Thoracic aorta (tissue), 2 donors: ENCODE data around the gene NET1. TPM values are rescaled to one million over a fixed set of nuclear protein-coding genes. Genes with fewer than 3 reads are reported as not detected.
A peak's percentile ranks its signal among the peaks of the same experiment; 100 is the strongest.

Experiments used
- ATAC-seq: fragments of 150-250 bp; one replicate; pipeline ENCODE4 v1.8.0; 2017; ENCODE audit warnings: low read depth; ENCODE audit not compliant: insufficient number of reproducible peaks, low FRiP score
- DNase-seq: peaks from one replicate; pipeline ENCODE4 v3.0.0-alpha.2; 2020; ENCODE audit warnings: low spot score
- H3K27ac ChIP-seq, 2 donors: fragments of 200-600 bp; sonication (generic); 1 replicate in 1 of 2; 2 replicates in 1 of 2; pipeline ENCODE4 v1.5.1; 2016; ENCODE audit warnings: mild to moderate bottlenecking in 2 of 2, moderate library complexity in 2 of 2
- H3K27me3 ChIP-seq: fragments of 200-600 bp; sonication (generic); replicated peaks from 2 replicates; pipeline ENCODE4 v1.6.0; 2016; ENCODE audit warnings: mild to moderate bottlenecking; ENCODE audit not compliant: insufficient read depth
- H3K36me3 ChIP-seq: fragments of 200-600 bp; sonication (generic); one replicate; pipeline ENCODE4 v1.5.1; 2016
- H3K4me1 ChIP-seq, 2 donors: fragments of 200-600 bp; sonication (generic); 1 replicate in 1 of 2; 2 replicates in 1 of 2; pipeline versions ENCODE4 v1.5.1 to v1.6.0; 2016; ENCODE audit warnings: low read depth in 2 of 2, mild to moderate bottlenecking in 1 of 2; ENCODE audit not compliant: control insufficient read depth in 1 of 2
- H3K4me3 ChIP-seq: fragments of 200-600 bp; sonication (generic); 2 replicates; pipeline ENCODE4 v1.5.1; 2016; ENCODE audit warnings: mild to moderate bottlenecking
- H3K9me3 ChIP-seq: fragments of 200-600 bp; sonication (generic); 2 replicates; pipeline ENCODE4 v1.5.1; 2016
- CTCF ChIP-seq: fragments of 200-600 bp; sonication (generic); IDR thresholded peaks from one replicate; pipeline ENCODE4 v1.5.1; 2019; ENCODE audit warnings: antibody characterized with exemption
- total RNA-seq, 2 donors: library from RNA; depleted of rRNA; stranded (reverse); fragments of >200 nt; gene quantifications; one replicate each; pipeline versions ENCODE4 v1.1.0 to v1.2.3, GENCODE V29; 2016

Gene NET1, protein sequence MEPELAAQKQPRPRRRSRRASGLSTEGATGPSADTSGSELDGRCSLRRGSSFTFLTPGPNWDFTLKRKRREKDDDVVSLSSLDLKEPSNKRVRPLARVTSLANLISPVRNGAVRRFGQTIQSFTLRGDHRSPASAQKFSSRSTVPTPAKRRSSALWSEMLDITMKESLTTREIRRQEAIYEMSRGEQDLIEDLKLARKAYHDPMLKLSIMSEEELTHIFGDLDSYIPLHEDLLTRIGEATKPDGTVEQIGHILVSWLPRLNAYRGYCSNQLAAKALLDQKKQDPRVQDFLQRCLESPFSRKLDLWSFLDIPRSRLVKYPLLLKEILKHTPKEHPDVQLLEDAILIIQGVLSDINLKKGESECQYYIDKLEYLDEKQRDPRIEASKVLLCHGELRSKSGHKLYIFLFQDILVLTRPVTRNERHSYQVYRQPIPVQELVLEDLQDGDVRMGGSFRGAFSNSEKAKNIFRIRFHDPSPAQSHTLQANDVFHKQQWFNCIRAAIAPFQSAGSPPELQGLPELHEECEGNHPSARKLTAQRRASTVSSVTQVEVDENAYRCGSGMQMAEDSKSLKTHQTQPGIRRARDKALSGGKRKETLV
- total RNA-seq: 100 to 1,000 TPM; 117 to 232 TPM

DNA sequence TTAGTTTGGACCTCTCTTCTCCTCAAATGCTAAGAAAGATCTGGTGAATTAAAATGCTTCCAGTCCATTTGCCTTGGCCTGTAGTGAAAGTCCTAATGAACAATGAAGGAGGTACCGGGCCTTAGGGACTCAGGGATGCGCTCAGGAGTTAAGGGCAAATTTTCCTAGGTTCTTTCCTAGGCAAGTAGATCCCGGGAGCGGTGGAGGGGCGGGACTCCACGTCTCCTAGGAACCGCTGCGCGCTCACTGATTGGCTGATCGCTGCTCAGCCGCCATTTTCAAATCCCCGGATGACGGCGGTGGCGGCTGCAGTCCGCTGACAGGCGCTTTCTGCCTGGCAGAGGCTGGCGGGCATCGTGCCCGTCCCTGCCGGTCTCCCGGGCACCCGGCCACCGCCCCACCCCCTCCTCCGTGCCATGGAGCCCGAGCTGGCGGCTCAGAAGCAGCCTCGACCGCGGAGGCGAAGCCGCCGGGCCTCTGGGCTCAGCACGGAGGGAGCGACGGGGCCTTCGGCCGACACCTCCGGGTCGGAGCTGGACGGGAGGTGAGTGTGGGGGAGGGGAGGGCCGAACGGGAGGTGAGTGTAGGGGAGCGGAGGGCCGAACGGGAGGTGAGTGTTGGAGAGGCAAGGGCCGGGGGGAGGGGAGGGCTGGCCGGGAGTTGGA is at the start of gene NET1:
NET1 (plus strand) TSS at position 281 of the 665 bp plus-strand sequence; CDS start at position 417, 136 bp downstream.
- Histone ChIP-seq H3K4me3 (peak within 1 kb of the TSS; percentile 76), H3K36me3 (no peaks in the 10 kb centered on the region), H3K27ac (peak within 1 kb of the TSS; percentile 87 to 88), H3K27me3 (no peaks in the 10 kb centered on the region), H3K9me3 (no peaks in the 10 kb centered on the region), H3K4me1 (peaks cover 18 to 32% of the 10 kb centered on the region in 2 donors)
- ATAC-seq (peak; percentile 93), DNase-seq (peak; percentile 62)
- no peak for TF ChIP-seq CTCF

- no peak for ATAC-seq
- Histone ChIP-seq H3K4me3 (no peak overlapping the region), H3K27me3 (no peaks in the 10 kb centered on the region), H3K4me1 (no peaks in the 10 kb centered on the region), H3K36me3 (no peaks in the 10 kb centered on the region), H3K9me3 (no peaks in the 10 kb centered on the region), H3K27ac (no peak overlapping the region)
- no peak for DNase-seq
- no peak for TF ChIP-seq CTCF
Measured at GRCh38 chr10:5362873-5363272, 49.5 kb upstream of the NET1 start.

DNA sequence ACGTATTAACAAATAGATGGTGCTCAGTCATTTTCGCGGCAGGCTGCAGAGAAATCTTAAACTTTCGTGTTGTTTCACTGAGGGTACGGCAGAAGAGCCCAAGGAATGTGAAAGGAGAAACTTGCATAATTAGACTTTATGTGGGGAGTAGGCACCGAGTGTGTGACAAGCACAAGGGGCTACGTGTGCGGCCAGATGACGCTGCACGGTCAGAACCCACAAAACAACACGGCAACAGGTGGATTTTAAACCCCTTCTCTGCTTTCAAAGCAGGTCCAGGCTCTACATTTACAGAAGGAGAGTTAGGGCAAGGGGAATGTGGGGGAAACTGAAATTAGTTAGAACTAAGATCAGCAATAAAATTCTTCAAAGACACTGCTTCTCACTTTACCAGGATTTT is 48.0 kb upstream of the NET1 start:
- Histone ChIP-seq H3K27me3 (no peaks in the 10 kb centered on the region), H3K27ac (no peak overlapping the region), H3K4me1 (peaks cover 0 to 5% of the 10 kb centered on the region in 2 donors), H3K4me3 (no peak overlapping the region), H3K36me3 (no peaks in the 10 kb centered on the region), H3K9me3 (no peaks in the 10 kb centered on the region)
- TF ChIP-seq CTCF: no peak
- DNase-seq (no peak), ATAC-seq (no peak)

DNA sequence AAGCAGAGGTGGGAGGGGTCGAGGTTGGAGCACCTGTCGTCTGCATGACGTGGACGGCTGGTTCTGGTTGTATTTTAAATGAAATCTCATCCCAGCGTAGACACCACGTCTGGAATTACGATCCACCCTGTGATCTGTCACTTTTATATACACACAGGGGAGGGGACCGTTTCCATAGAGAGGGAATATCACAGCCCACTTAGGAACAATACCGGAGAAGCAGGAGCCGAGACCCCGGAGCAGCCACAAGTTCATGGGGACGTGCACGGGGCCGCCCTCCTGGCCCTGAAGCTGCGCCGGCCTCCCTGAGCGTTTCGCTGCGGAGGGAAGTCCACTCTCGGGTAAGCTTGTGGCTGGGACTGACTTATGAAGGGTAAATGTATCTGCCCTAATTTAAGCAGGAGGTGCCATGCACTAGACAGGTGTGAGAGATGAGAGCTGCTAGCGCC is 47.4 kb upstream of the NET1 start, which contains the start of gene UCN3:
UCN3 (plus strand) TSS at position 77 of the 449 bp plus-strand sequence. CDS start 8,755 bp downstream, outside the sequence.
- H3K9me3 ChIP-seq: no peaks in the 10 kb centered on the region
- H3K27me3 ChIP-seq: no peaks in the 10 kb centered on the region
- no peak within 1 kb of the TSS for H3K4me3 ChIP-seq
- H3K4me1 ChIP-seq: peaks cover 0 to 8% of the 10 kb centered on the region in 2 donors
- ATAC-seq: no peak
- DNase-seq: no peak
- H3K27ac ChIP-seq: no peak within 1 kb of the TSS
- TF ChIP-seq CTCF: no peak
- no peaks in the 10 kb centered on the region for H3K36me3 ChIP-seq

- Histone ChIP-seq H3K36me3 (no peaks in the 10 kb centered on the region), H3K27me3 (no peaks in the 10 kb centered on the region), H3K4me3 (no peak overlapping the region), H3K4me1 (peaks cover 0 to 8% of the 10 kb centered on the region in 2 donors), H3K27ac (no peak overlapping the region), H3K9me3 (no peaks in the 10 kb centered on the region)
- no peak for TF ChIP-seq CTCF
- DNase-seq (no peak), ATAC-seq (no peak)
Measured at GRCh38 chr10:5365928-5366327, 46.4 kb upstream of the NET1 start.
